Calu3 (cell line): ENCODE measurements around the gene CNIH2. TPM values are rescaled to one million over a fixed set of nuclear protein-coding genes. Genes with fewer than 3 reads are reported as not detected.
"Not testable (repeated sequence)": the region's sequence is repeated elsewhere in the genome, so short reads cannot be mapped to it uniquely, and the experiment has no call there.

ENCODE experiments used
- BruUV-seq: library from RNA; stranded (reverse); fragments of 400-500 nt; replicated peaks from 2 replicates; lab custom pipeline; 2021; lab: Mats Ljungman, UMichigan
- CTCF ChIA-PET: fragments of 300-600 bp; sonication (Branson Sonifier 250); formaldehyde crosslinking; loops from one replicate; lab custom pipeline; 2022; ENCODE audit warnings: antibody characterized with exemption; lab: Charles Lee
- DNase-seq: peaks from one replicate; pipeline ENCODE4 v3.0.0; 2022
- H3K27ac Mint-ChIP-seq: one replicate; pipeline ENCODE4 v1.8.0; 2022; ENCODE audit warnings: mixed read lengths; ENCODE audit not compliant: unreplicated experiment
- H3K27me3 Mint-ChIP-seq: one replicate; pipeline ENCODE4 v1.8.0; 2022; ENCODE audit warnings: mixed read lengths; ENCODE audit not compliant: unreplicated experiment
- H3K36me3 Mint-ChIP-seq: one replicate; pipeline ENCODE4 v1.8.0; 2022; ENCODE audit warnings: mild to moderate bottlenecking, moderate library complexity, mixed read lengths; ENCODE audit not compliant: insufficient read depth, unreplicated experiment
- H3K4me1 Mint-ChIP-seq: one replicate; pipeline ENCODE4 v1.8.0; 2022; ENCODE audit warnings: mild to moderate bottlenecking, low read depth, mixed read lengths; ENCODE audit not compliant: unreplicated experiment
- H3K4me3 Mint-ChIP-seq: one replicate; pipeline ENCODE4 v1.8.0; 2022; ENCODE audit warnings: mild to moderate bottlenecking, low read depth, moderate library complexity, mixed read lengths; ENCODE audit not compliant: unreplicated experiment
- H3K9me3 Mint-ChIP-seq: one replicate; pipeline ENCODE4 v1.8.0; 2022; ENCODE audit warnings: low read depth, mixed read lengths; ENCODE audit not compliant: unreplicated experiment
- intact Hi-C: fragments of 100-400 bp; cut with micrococcal nuclease; formaldehyde crosslinking; loops from one replicate; pipeline ENCODE4 v1.10.0; 2022; ENCODE audit not compliant: unreplicated experiment
- total RNA-seq: library from RNA; stranded (reverse); gene quantifications from 2 replicates; pipeline ENCODE4 v1.2.3, GENCODE V29; 2022
- TF ChIP-seq, protein P1 (sequence below): fragments of 200-600 bp; IDR thresholded peaks from one replicate; pipeline ENCODE4 v1.8.0; 2022; ENCODE audit warnings: antibody characterized with exemption; ENCODE audit not compliant: unreplicated experiment

The CNIH2 gene
- total RNA-seq, 1 experiment from 2014 or later = 2.9 TPM

DNA sequence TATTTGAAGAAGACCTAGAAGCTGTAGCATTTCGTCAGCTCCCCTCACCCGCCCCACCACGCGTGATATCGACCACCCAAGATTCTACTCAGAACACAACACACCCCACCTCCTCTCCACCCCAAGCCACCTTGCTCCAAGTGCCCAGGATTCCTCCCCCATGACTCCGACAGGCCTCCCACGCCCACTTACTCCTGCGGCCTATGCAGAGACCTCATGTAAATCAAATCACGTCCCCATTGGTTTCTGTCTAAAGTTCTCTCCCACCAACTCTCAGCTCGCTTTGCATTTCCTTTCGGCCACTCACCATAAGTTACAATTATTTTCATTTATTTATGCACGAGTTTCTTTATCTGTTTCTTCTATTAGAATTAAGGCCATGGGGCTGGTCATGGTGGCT is 24.7 kb downstream of the CNIH2 start:
- no peaks in the 10 kb centered on the region for H3K4me1 Mint-ChIP-seq
- DNase-seq = no peak
- no peaks in the 10 kb centered on the region for H3K9me3 Mint-ChIP-seq
- TF ChIP-seq, protein P1, sequence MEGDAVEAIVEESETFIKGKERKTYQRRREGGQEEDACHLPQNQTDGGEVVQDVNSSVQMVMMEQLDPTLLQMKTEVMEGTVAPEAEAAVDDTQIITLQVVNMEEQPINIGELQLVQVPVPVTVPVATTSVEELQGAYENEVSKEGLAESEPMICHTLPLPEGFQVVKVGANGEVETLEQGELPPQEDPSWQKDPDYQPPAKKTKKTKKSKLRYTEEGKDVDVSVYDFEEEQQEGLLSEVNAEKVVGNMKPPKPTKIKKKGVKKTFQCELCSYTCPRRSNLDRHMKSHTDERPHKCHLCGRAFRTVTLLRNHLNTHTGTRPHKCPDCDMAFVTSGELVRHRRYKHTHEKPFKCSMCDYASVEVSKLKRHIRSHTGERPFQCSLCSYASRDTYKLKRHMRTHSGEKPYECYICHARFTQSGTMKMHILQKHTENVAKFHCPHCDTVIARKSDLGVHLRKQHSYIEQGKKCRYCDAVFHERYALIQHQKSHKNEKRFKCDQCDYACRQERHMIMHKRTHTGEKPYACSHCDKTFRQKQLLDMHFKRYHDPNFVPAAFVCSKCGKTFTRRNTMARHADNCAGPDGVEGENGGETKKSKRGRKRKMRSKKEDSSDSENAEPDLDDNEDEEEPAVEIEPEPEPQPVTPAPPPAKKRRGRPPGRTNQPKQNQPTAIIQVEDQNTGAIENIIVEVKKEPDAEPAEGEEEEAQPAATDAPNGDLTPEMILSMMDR = no peak
- no peak overlapping the region for H3K27ac Mint-ChIP-seq
- no TSS peak for BruUV-seq
- no peaks in the 10 kb centered on the region for H3K36me3 Mint-ChIP-seq
- peaks cover 10% of the 10 kb centered on the region for H3K27me3 Mint-ChIP-seq
- H3K4me3 Mint-ChIP-seq = no peak overlapping the region
- intact Hi-C loops = no loop called here
- CTCF ChIA-PET = interaction anchor here (1.5 kb wide), 1 partner anchor 10 kb away, joined by 5 read pairs; no protein-coding TSS in a partner anchor

DNA sequence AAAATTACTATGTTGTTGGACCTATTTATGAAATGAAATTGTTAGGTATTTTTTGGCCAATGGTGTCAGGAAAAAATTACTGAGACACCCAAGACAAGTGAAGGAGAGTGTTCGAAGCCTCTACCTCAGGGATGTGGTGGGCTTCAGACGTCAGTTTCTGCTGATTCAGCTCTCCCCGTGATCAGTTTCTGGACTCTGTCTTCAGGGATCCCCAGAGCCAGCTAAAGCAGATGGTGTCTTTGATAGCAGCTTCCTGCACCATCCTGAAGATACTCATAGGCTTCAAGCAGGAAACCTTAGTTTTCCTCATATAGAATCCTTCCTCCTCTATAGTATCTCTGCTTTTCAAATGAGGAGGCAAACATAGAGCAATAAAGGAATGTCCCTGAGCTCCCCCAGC is 31.5 kb downstream of the CNIH2 start:
- no TSS peak for BruUV-seq
- intact Hi-C loops = no loop called here
- H3K27ac Mint-ChIP-seq = no peak overlapping the region
- TF ChIP-seq, protein P1 = no peak
- H3K9me3 Mint-ChIP-seq = no peaks in the 10 kb centered on the region
- peaks cover 9% of the 10 kb centered on the region for H3K4me1 Mint-ChIP-seq
- H3K4me3 Mint-ChIP-seq = no peak overlapping the region
- peaks cover 32% of the 10 kb centered on the region for H3K27me3 Mint-ChIP-seq
- no peak for DNase-seq
- peaks cover 19% of the 10 kb centered on the region for H3K36me3 Mint-ChIP-seq
- CTCF ChIA-PET = no interaction called here

DNA sequence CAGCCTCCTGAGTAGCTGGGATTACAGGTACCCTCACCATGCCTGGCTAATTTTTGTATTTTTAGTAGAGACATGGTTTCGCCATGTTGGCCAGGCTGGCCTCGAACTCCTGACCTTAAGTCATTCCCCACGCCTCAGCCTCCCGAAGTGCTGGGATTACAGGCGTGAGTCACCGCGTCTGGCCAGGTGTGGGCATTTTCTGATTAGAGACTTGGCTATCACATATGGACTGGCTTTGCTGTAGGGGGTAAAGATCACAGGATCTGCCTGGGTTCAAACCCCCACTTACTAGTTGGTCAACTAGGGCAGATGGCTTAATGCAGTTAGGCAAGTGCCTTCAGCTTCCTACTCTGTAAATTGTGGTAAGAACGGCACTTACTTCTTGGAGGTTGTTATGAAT is 32.3 kb downstream of the CNIH2 start:
- intact Hi-C loops = loop anchor here (2.0 kb wide), 1 partner anchor 78 kb away; no protein-coding TSS in a partner anchor
- Mint-ChIP-seq H3K9me3 (no peaks in the 10 kb centered on the region), H3K4me3 (no peak overlapping the region), H3K4me1 (peaks cover 9% of the 10 kb centered on the region), H3K27ac (no peak overlapping the region), H3K36me3 (peaks cover 24% of the 10 kb centered on the region), H3K27me3 (peaks cover 41% of the 10 kb centered on the region)
- CTCF ChIA-PET = interaction anchor here (0.6 kb wide), 1 partner anchor 80 kb away, joined by 3 read pairs; no protein-coding TSS in a partner anchor
- no TSS peak for BruUV-seq
- TF ChIP-seq, protein P1 = no peak
- DNase-seq = no peak

DNA sequence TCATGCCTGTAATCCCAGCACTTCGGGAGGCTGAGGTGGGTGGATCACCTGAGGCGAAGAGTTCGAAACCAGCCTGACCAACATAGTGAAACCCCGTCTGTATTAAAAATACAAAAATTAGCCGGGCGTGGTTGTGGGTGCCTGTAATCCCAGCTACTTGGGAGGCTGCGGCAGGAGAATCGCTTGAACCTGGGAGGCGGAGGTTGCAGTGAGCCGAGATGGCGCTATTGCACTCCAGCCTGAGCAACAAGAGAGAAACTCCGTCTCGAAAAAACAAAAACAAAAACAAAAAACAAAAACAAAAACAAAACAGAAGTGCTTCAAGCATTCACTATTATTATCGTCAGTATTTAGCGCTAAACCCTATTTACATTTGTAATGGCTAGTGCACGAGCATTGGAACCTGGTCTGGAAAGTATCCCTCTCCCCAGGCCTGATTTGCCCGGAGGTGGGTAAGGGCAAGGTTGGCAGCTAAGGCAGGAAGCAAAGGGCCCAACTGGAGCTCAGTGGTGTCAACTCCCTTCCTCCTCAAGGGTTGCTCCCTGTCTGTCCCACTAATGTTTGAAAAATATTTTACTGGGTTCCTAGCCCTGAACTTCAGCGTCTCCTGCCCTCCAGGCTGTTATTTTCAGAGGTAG is 32.9 kb downstream of the CNIH2 start:
- BruUV-seq, DNase-seq, H3K27ac Mint-ChIP-seq, H3K9me3 Mint-ChIP-seq, H3K4me3 Mint-ChIP-seq, H3K4me1 Mint-ChIP-seq: not testable (repeated sequence)
- peaks cover 24% of the 10 kb centered on the region for H3K36me3 Mint-ChIP-seq
- CTCF ChIA-PET = interaction anchor here (0.5 to 3.3 kb wide), 12 partner anchors 10 to 128 kb away, joined by 3 to 32 read pairs (median 6); partner anchors contain the start of genes MRPL11, RIN1 and YIF1A
- H3K27me3 Mint-ChIP-seq = peaks cover 47% of the 10 kb centered on the region
- intact Hi-C loops = loop anchor here (2.0 kb wide), 1 partner anchor 78 kb away; no protein-coding TSS in a partner anchor
